Measurements from ENCODE around the gene YDJC.

DNA sequence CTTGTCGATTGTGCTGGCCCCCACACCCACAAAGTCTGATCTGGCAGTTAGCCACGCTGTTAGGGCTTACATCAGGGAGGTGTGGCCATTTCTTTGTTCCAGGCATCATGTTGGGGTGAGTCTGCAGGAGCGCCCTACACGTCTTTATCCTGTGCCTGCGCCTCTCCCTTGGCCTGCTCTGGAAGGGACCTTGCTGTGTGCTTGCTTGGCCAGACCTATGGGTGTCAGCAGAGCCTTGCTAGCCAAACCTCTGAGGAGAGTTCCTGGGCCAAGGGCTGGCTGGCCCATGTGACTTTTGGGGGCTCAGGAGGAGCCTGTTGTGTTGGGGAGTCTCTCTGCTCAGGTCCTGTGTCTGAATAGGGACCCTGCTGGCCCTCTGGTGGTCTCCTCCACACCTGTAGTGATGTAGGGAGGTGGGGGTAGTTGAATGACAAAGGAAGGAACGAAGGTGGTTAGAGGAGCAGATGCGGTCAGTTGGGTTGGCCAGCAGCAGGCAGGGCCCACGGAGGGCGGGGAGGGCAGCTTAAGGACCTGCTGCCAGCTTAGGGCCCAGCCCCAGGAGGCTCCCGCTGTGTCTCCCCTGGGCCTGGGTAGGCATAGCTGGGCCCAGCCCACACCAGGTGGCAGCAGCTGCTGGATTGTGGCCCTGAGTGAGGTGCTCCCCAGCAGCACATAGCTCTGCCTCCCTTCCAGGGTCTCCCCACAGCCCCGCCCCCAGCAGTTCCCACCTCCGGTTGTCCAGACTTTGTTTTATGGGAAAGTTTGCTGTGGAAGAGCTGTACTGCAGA is 43.9 kb upstream of the YDJC start:
- TF ChIP-seq CTCF (IDR thresholded peaks at IDR 0.05; ENCODE audit: insufficient read depth, low read depth, low read length) (no peak), EZH2 (IDR thresholded peaks at IDR 0.05; ENCODE audit: insufficient read depth, low read length) (no peak)
